Neural cell (in vitro differentiated cells): ENCODE results near the gene RASAL2. TPM values are rescaled to one million over a fixed set of nuclear protein-coding genes. Genes with fewer than 3 reads are reported as not detected.
"Not testable (repeated sequence)": the region's sequence is repeated elsewhere in the genome, so short reads cannot be mapped to it uniquely, and the experiment has no call there.

Experiments
- H2AFZ ChIP-seq: fragments of 200-600, 300-800 bp; sonication (generic), shearing (Covaris generic); 2 replicates; pipeline ENCODE4 v1.6.0; 2014; ENCODE audit warnings: low read depth, mild to moderate bottlenecking, antibody characterized with exemption, low read length, moderate library complexity
- H3F3A ChIP-seq: fragments of 200-600 bp; shearing (Covaris generic); 2 replicates; pipeline ENCODE4 v1.6.1; 2016; ENCODE audit warnings: mild to moderate bottlenecking, moderate library complexity, mixed read lengths, antibody characterized with exemption, low read length; ENCODE audit not compliant: insufficient read depth, poor library complexity, severe bottlenecking
- H3K27ac ChIP-seq: fragments of 200-600, 300-800 bp; sonication (generic), shearing (Covaris generic); 2 replicates; pipeline ENCODE4 v1.5.1; 2014; ENCODE audit warnings: mild to moderate bottlenecking, low read length, moderate library complexity
- H3K27me3 ChIP-seq: fragments of 300-800, 200-600 bp; sonication (generic), shearing (Covaris generic); 2 replicates; pipeline ENCODE4 v1.6.0; 2014; ENCODE audit warnings: mild to moderate bottlenecking, low read depth, low read length, moderate library complexity; ENCODE audit not compliant: insufficient read depth
- H3K36me3 ChIP-seq: fragments of 300-800, 200-600 bp; sonication (generic), shearing (Covaris generic); 2 replicates; pipeline ENCODE4 v1.5.1; 2014; ENCODE audit warnings: mild to moderate bottlenecking, antibody characterized with exemption, low read length, moderate library complexity; ENCODE audit not compliant: insufficient read depth
- H3K4me2 ChIP-seq: fragments of 300-800, 200-600 bp; sonication (generic), shearing (Covaris generic); 2 replicates; pipeline ENCODE4 v1.6.0; 2014; ENCODE audit warnings: mild to moderate bottlenecking, low read length
- H3K4me3 ChIP-seq: fragments of 300-800, 200-600 bp; sonication (generic), shearing (Covaris generic); 2 replicates; pipeline ENCODE4 v1.5.1; 2014; ENCODE audit warnings: mild to moderate bottlenecking, low read length, moderate library complexity
- H3K79me2 ChIP-seq: fragments of 200-600 bp; shearing (Covaris generic); replicated peaks from 2 replicates; pipeline ENCODE4 v1.6.0; 2014; ENCODE audit warnings: mild to moderate bottlenecking, low read length, moderate library complexity; ENCODE audit not compliant: insufficient read depth
- H3K9ac ChIP-seq: fragments of 300-800, 200-600 bp; sonication (generic), shearing (Covaris generic); 2 replicates; pipeline ENCODE4 v1.6.1; 2016; ENCODE audit warnings: mild to moderate bottlenecking, low read length, mixed read lengths
- H3K9me2 ChIP-seq: fragments of 200-600 bp; shearing (Covaris generic); 2 replicates; pipeline ENCODE4 v1.6.1; 2016; ENCODE audit warnings: mild to moderate bottlenecking, low read length, mixed read lengths; ENCODE audit not compliant: insufficient read depth
- H3K9me3 ChIP-seq: fragments of 200-600, 300-800 bp; sonication (generic), shearing (Covaris generic); 2 replicates; pipeline ENCODE4 v1.6.1; 2016; ENCODE audit warnings: mild to moderate bottlenecking, mixed run types, low read length, moderate library complexity, mixed read lengths
- H4K20me1 ChIP-seq: fragments of 200-600 bp; shearing (Covaris generic); 2 replicates; pipeline ENCODE4 v1.6.1; 2016; ENCODE audit warnings: mild to moderate bottlenecking, mixed run types; ENCODE audit not compliant: insufficient read depth
- EP300 ChIP-seq: fragments of 450-650 bp; conservative IDR thresholded peaks from 2 replicates; pipeline ENCODE4 v1.6.1; 2014; ENCODE audit warnings: antibody characterized with exemption, mild to moderate bottlenecking, moderate library complexity; ENCODE audit not compliant: poor library complexity, severe bottlenecking
- EZH2 ChIP-seq: fragments of 200-600, 300-800 bp; shearing (Covaris generic), sonication (generic); IDR thresholded peaks from 2 replicates; pipeline ENCODE4 v1.6.1; 2014; ENCODE audit warnings: antibody characterized with exemption, low read length, borderline replicate concordance, mild to moderate bottlenecking; ENCODE audit not compliant: insufficient read depth, poor library complexity, severe bottlenecking
- MXI1 ChIP-seq: fragments of 450-650 bp; conservative IDR thresholded peaks from 2 replicates; pipeline ENCODE4 v1.6.1; 2014; ENCODE audit warnings: antibody characterized with exemption, mild to moderate bottlenecking; ENCODE audit not compliant: poor library complexity, severe bottlenecking
- POLR2AphosphoS5 ChIP-seq: IDR thresholded peaks from 2 replicates; pipeline ENCODE4 v1.6.1; 2012
- RAD21 ChIP-seq: fragments of 450-650 bp; conservative IDR thresholded peaks from 2 replicates; pipeline ENCODE4 v1.6.1; 2014; ENCODE audit warnings: antibody characterized with exemption, mild to moderate bottlenecking, moderate library complexity
- SMC3 ChIP-seq: fragments of 450-650 bp; conservative IDR thresholded peaks from 2 replicates; pipeline ENCODE4 v1.6.1; 2014; ENCODE audit warnings: antibody characterized with exemption, mild to moderate bottlenecking, moderate library complexity; ENCODE audit not compliant: poor library complexity
- TAF1 ChIP-seq: IDR thresholded peaks from 2 replicates; pipeline ENCODE4 v1.6.1; 2012; ENCODE audit warnings: low read depth
- polyA plus RNA-seq: library from polyadenylated mRNA; depleted of rRNA; stranded (reverse); fragments of >200 nt; gene quantifications from 2 replicates; pipeline ENCODE4 v1.2.3, GENCODE V29; 2014
- TF ChIP-seq, protein P1 (sequence below): fragments of 450-650 bp; IDR thresholded peaks from 2 replicates; pipeline ENCODE4 v1.5.1; 2014; ENCODE audit warnings: antibody characterized with exemption, mild to moderate bottlenecking, moderate library complexity; ENCODE audit not compliant: poor library complexity, severe bottlenecking
- TF ChIP-seq, protein P2 (sequence below): IDR thresholded peaks from 2 replicates; pipeline ENCODE4 v1.6.1; 2012; ENCODE audit warnings: borderline replicate concordance

Gene RASAL2
- polyA plus RNA-seq, 1 donor from 2014 or later, result 73.3 TPM

GRCh38 chr1:178119628-178120027, 25.7 kb downstream of the RASAL2 start:
- H3K9ac ChIP-seq, result no peak overlapping the region
- no peak overlapping the region for H3K4me3 ChIP-seq
- H3F3A ChIP-seq, result no peaks in the 10 kb centered on the region
- H3K9me2 ChIP-seq, result no peaks in the 10 kb centered on the region
- H3K27me3 ChIP-seq, result no peaks in the 10 kb centered on the region
- no peaks in the 10 kb centered on the region for H3K36me3 ChIP-seq
- H3K79me2 ChIP-seq, result peaks cover 8% of the 10 kb centered on the region
- TF ChIP-seq, protein P1, sequence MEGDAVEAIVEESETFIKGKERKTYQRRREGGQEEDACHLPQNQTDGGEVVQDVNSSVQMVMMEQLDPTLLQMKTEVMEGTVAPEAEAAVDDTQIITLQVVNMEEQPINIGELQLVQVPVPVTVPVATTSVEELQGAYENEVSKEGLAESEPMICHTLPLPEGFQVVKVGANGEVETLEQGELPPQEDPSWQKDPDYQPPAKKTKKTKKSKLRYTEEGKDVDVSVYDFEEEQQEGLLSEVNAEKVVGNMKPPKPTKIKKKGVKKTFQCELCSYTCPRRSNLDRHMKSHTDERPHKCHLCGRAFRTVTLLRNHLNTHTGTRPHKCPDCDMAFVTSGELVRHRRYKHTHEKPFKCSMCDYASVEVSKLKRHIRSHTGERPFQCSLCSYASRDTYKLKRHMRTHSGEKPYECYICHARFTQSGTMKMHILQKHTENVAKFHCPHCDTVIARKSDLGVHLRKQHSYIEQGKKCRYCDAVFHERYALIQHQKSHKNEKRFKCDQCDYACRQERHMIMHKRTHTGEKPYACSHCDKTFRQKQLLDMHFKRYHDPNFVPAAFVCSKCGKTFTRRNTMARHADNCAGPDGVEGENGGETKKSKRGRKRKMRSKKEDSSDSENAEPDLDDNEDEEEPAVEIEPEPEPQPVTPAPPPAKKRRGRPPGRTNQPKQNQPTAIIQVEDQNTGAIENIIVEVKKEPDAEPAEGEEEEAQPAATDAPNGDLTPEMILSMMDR, result no peak
- TF ChIP-seq TAF1 (no peak), MXI1 (no peak), EP300 (no peak), POLR2AphosphoS5 (no peak), RAD21 (no peak), SMC3 (no peak), EZH2 (no peak)
- TF ChIP-seq, protein P2, sequence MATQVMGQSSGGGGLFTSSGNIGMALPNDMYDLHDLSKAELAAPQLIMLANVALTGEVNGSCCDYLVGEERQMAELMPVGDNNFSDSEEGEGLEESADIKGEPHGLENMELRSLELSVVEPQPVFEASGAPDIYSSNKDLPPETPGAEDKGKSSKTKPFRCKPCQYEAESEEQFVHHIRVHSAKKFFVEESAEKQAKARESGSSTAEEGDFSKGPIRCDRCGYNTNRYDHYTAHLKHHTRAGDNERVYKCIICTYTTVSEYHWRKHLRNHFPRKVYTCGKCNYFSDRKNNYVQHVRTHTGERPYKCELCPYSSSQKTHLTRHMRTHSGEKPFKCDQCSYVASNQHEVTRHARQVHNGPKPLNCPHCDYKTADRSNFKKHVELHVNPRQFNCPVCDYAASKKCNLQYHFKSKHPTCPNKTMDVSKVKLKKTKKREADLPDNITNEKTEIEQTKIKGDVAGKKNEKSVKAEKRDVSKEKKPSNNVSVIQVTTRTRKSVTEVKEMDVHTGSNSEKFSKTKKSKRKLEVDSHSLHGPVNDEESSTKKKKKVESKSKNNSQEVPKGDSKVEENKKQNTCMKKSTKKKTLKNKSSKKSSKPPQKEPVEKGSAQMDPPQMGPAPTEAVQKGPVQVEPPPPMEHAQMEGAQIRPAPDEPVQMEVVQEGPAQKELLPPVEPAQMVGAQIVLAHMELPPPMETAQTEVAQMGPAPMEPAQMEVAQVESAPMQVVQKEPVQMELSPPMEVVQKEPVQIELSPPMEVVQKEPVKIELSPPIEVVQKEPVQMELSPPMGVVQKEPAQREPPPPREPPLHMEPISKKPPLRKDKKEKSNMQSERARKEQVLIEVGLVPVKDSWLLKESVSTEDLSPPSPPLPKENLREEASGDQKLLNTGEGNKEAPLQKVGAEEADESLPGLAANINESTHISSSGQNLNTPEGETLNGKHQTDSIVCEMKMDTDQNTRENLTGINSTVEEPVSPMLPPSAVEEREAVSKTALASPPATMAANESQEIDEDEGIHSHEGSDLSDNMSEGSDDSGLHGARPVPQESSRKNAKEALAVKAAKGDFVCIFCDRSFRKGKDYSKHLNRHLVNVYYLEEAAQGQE, result no peak
- H4K20me1 ChIP-seq, result no peaks in the 10 kb centered on the region
- no peak overlapping the region for H3K4me2 ChIP-seq
- H2AFZ ChIP-seq, result no peak overlapping the region
- H3K9me3 ChIP-seq, result no peaks in the 10 kb centered on the region
- H3K27ac ChIP-seq, result no peak overlapping the region

GRCh38 chr1:178120088-178120487, 26.2 kb downstream of the RASAL2 start:
- Histone ChIP-seq H3K4me3 (no peak overlapping the region), H3K4me2 (no peak overlapping the region), H3K27ac (no peak overlapping the region), H3K9ac (no peak overlapping the region), H3K9me3 (no peaks in the 10 kb centered on the region), H2AFZ (no peak overlapping the region), H4K20me1 (no peaks in the 10 kb centered on the region), H3F3A (no peaks in the 10 kb centered on the region), H3K27me3 (no peaks in the 10 kb centered on the region), H3K9me2 (no peaks in the 10 kb centered on the region), H3K36me3 (no peaks in the 10 kb centered on the region), H3K79me2 (peaks cover 8% of the 10 kb centered on the region)
- TF ChIP-seq SMC3, result no peak
- TF ChIP-seq POLR2AphosphoS5, result no peak
- no peak for TF ChIP-seq RAD21
- TF ChIP-seq TAF1, result no peak
- TF ChIP-seq, protein P2, result no peak
- no peak for TF ChIP-seq MXI1
- TF ChIP-seq EZH2, result no peak
- no peak for TF ChIP-seq EP300
- TF ChIP-seq, protein P1, result no peak

GRCh38 chr1:178120520-178121052, 26.7 kb downstream of the RASAL2 start:
- H3F3A ChIP-seq, H3K27ac ChIP-seq, H2AFZ ChIP-seq, H4K20me1 ChIP-seq, H3K79me2 ChIP-seq, H3K27me3 ChIP-seq, H3K4me3 ChIP-seq, H3K9me2 ChIP-seq, H3K9ac ChIP-seq, H3K9me3 ChIP-seq, H3K36me3 ChIP-seq, H3K4me2 ChIP-seq: not testable (repeated sequence)
